Heart left ventricle (tissue), 13 donors: ENCODE results near the gene STKLD1.

Source experiments
- CTCF ChIP-seq, 12 donors: fragments of 200-600 bp; sonication (generic) in 4 of 12; IDR thresholded peaks; one replicate each; pipeline versions ENCODE4 v1.5.0 to v1.8.0; 2018 to 2022; ENCODE audit warnings: antibody characterized with exemption in 12 of 12, mild to moderate bottlenecking in 5 of 12
- POLR2A ChIP-seq, 2 donors: fragments of 450-650 bp; IDR thresholded peaks; one replicate each; pipeline ENCODE4 v1.6.1; 2017; ENCODE audit warnings: antibody characterized with exemption in 2 of 2, mild to moderate bottlenecking in 2 of 2, moderate library complexity in 2 of 2
- donor health status: ischemic (EF 13 %, LVEDD 7.1; RV severe dilation, severe dysfunction).
- donor health status: DM: no; HTN: yes; CAD: no.
- donor health status: DM: no; HTN: no; CAD: no.
- donor health status: ischemic (EF 25% LVEDD 6.9; RV normal size, moderate dysfunction).
- donor health status: ischemic (EF 25% LVEDD 5.7; RV mildly dilated, moderate dysfunction).
- donor health status: ischemic (EF 35%, LVEDD 5.7; RV mildly dilated, moderate dysfunction).
- donor health status: nonischemic (EF 11% LVEDD 7.7; RV severe dilation, severe dysfunction).
- donor health status: DM: yes; HTN: yes; CAD: no.
- donor health status: PGD.
- donor health status: ischemic (EF 29% LVEDD 5.4; RV normal size, mild dysfunction).
- donor health status: nonischemic (EF 23%, LVEDD 6.1; RV moderate dilation, normal function).

GRCh38 chr9:133397370-133397769 is 21.2 kb downstream of the STKLD1 start:
- TF ChIP-seq CTCF (IDR thresholded peaks at IDR 0.05) (no peak), POLR2A (IDR thresholded peaks at IDR 0.05) (no peak)
